H1 (cell line): Measurements from ENCODE around the gene ASAP2. TPM values are rescaled to one million over a fixed set of nuclear protein-coding genes. Genes with fewer than 3 reads are reported as not detected.

Experiments
- CHD1 ChIP-seq: IDR thresholded peaks from 2 replicates; pipeline ENCODE4 v1.6.1; 2012; ENCODE audit warnings: low read depth, low read length, improper control_type of control experiment
- EP300 ChIP-seq, 2 experiments: IDR thresholded peaks; 1 replicate in 1 of 2; 2 replicates in 1 of 2; pipeline ENCODE4 v1.6.1; 2011 to 2012; ENCODE audit warnings: low read depth in 2 of 2, low read length in 2 of 2, mild to moderate bottlenecking in 2 of 2, borderline replicate concordance in 1 of 2, inconsistent platforms in 1 of 2, moderate library complexity in 1 of 2
- KDM1A ChIP-seq: fragments of 200-600, 300-600 bp; sonication (generic); IDR thresholded peaks from 2 replicates; pipeline ENCODE4 v1.7.1; 2016; ENCODE audit warnings: mild to moderate bottlenecking, low read length, borderline replicate concordance
- RNF2 ChIP-seq: fragments of 200-900, 300-1000 bp; sonication (generic); IDR thresholded peaks from 2 replicates; pipeline ENCODE4 v1.7.1; 2016; ENCODE audit warnings: borderline replicate concordance, low read depth, mild to moderate bottlenecking, antibody characterized with exemption, low read length; ENCODE audit not compliant: poor library complexity, severe bottlenecking; ENCODE audit errors: missing control alignments
- polyA plus RNA-seq, 7 experiments: library from polyadenylated mRNA; depleted of rRNA in 3 of 7; stranded (reverse) in 5 of 7; unstranded in 2 of 7; fragments of >200 nt in 5 of 7; fragments of 200-250 nt in 2 of 7; gene quantifications; 1 replicate in 5 of 7; 2 replicates in 1 of 7; 4 replicates in 1 of 7; pipeline versions ENCODE4 v1.2.1 to v1.2.3, GENCODE V29; 2011 to 2013; ENCODE audit warnings: missing spikeins in 2 of 7, mixed read lengths in 2 of 7
- total RNA-seq: library from RNA; stranded (reverse); fragmentation: NEBNext Ultra II Directional; extraction: Animal tissue kit (Norgen Biotek cat#: 25700); gene quantifications from 2 replicates; pipeline ENCODE4 v1.2.1, GENCODE V29; 2021
- TF ChIP-seq, protein P1 (sequence below): IDR thresholded peaks from 2 replicates; pipeline ENCODE4 v1.6.1; 2012; ENCODE audit warnings: inconsistent platforms

Gene ASAP2
- total and polyA plus RNA-seq, 2 of the 8 experiments (the other 6 are each of a cell fraction or from before 2014, with no cell fraction given) = 10.2 to 18.7 TPM

DNA sequence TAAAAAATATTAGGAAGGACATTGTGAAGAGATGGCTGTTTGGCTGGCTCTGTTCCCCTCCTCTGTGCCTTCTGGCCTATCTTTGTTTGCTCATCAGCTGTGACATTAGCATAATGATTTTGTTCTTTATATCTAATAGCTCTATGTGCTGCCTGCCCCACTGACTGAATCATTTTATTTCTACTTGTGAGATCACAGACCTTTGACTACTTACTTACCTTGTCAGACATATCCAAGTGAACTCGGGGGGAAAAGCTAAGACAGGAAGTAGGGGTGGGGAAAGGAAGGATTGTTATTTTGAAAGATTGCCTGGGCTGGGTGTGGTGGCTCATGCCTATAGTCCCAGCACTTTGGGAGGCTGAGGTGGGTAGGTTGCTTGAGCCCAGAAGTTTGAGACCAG lies 104.2 kb downstream of the ASAP2 start (continued):
- TF ChIP-seq EP300 (IDR thresholded peaks at IDR 0.05; ENCODE audit: borderline replicate concordance in 1 of 2, low read depth in 2 of 2, low read length in 2 of 2) (no peak), CHD1 (no peak), KDM1A (no peak), RNF2 (no peak)
- TF ChIP-seq, protein P1, sequence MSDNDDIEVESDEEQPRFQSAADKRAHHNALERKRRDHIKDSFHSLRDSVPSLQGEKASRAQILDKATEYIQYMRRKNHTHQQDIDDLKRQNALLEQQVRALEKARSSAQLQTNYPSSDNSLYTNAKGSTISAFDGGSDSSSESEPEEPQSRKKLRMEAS = no peak
- TF ChIP-seq, all 59 proteins: peak for 0
